Colonic mucosa (tissue), 4 donors: Measurements from ENCODE around the gene BSPRY. TPM values are rescaled to one million over a fixed set of nuclear protein-coding genes. Genes with fewer than 3 reads are reported as not detected.
A peak's percentile ranks its signal among the peaks of the same experiment; 100 is the strongest.

Experiments
- DNase-seq: peaks from one replicate; pipeline ENCODE4 v3.0.0-alpha.2; 2020
- H3K27ac ChIP-seq: fragments of 200-600 bp; one replicate; pipeline ENCODE4 v1.8.0; 2021
- H3K27me3 ChIP-seq: fragments of 200-600 bp; one replicate; pipeline ENCODE4 v1.8.0; 2021
- H3K36me3 ChIP-seq: fragments of 200-600 bp; one replicate; pipeline ENCODE4 v1.8.0; 2021
- H3K4me1 ChIP-seq: fragments of 200-600 bp; one replicate; pipeline ENCODE4 v1.8.0; 2021; ENCODE audit warnings: mild to moderate bottlenecking
- H3K4me3 ChIP-seq: fragments of 200-600 bp; one replicate; pipeline ENCODE4 v1.8.0; 2021
- H3K9ac ChIP-seq, 2 donors: one replicate each; pipeline ENCODE4 v1.7.0; 2013; ENCODE audit warnings: control low read depth in 2 of 2, low read depth in 2 of 2, low read length in 2 of 2
- H3K9me3 ChIP-seq: fragments of 200-600 bp; one replicate; pipeline ENCODE4 v1.8.0; 2021
- intact Hi-C: fragments of 100-400 bp; cut with DNase I; formaldehyde crosslinking; loops from one replicate; pipeline ENCODE4 v1.14.1; 2022
- total RNA-seq, 2 donors: library from RNA; stranded (reverse); fragmentation: NEBNext Ultra II Directional in 1 of 2; extraction: Animal tissue kit (Norgen Biotek cat#: 25700) in 1 of 2; gene quantifications; one replicate each; pipeline ENCODE4 v1.2.1, GENCODE V29; 2021
- TF ChIP-seq, protein P1 (sequence below): fragments of 200-600 bp; IDR thresholded peaks from one replicate; pipeline ENCODE4 v1.8.0; 2022; ENCODE audit warnings: antibody characterized with exemption, mild to moderate bottlenecking
- donor health status: healthy.
- donor health status: DM: no; HTN: no; CAD: no.
- donor health status: DM: no; HTN: no; CAD: no.

The BSPRY gene
- total RNA-seq, 2 donors from 2014 or later: 25.6 to 34.2 TPM

DNA sequence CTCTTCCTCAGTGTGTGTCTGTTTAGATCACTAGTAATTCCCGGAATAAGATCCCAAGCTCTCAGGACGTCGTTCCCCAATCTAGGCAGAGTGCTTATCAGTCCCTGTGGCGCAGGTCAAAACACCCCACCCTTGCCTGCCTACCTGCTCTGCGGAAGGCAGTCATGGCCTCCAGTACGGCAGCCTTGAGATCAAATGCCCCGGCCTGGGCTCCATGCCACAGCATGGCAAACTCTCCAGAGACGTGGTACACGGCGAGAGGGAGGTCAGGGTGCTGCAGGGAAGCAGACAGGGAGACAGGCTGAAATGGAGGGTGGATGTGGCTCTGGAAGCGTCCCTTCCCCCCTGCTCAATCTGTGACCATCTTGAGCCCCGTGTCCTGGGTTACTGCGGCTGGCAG, 39.5 kb downstream of the BSPRY start:
- peak overlapping the region; percentile 85 for H3K27ac ChIP-seq
- peak; percentile 62 for DNase-seq
- H3K9me3 ChIP-seq: no peaks in the 10 kb centered on the region
- TF ChIP-seq, protein P1, sequence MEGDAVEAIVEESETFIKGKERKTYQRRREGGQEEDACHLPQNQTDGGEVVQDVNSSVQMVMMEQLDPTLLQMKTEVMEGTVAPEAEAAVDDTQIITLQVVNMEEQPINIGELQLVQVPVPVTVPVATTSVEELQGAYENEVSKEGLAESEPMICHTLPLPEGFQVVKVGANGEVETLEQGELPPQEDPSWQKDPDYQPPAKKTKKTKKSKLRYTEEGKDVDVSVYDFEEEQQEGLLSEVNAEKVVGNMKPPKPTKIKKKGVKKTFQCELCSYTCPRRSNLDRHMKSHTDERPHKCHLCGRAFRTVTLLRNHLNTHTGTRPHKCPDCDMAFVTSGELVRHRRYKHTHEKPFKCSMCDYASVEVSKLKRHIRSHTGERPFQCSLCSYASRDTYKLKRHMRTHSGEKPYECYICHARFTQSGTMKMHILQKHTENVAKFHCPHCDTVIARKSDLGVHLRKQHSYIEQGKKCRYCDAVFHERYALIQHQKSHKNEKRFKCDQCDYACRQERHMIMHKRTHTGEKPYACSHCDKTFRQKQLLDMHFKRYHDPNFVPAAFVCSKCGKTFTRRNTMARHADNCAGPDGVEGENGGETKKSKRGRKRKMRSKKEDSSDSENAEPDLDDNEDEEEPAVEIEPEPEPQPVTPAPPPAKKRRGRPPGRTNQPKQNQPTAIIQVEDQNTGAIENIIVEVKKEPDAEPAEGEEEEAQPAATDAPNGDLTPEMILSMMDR: no peak
- no peak overlapping the region for H3K4me3 ChIP-seq
- intact Hi-C loops: no loop called here
- H3K9ac ChIP-seq: peak overlapping the region; percentile 8 to 79
- H3K27me3 ChIP-seq: no peaks in the 10 kb centered on the region
- peaks cover 13% of the 10 kb centered on the region for H3K4me1 ChIP-seq
- H3K36me3 ChIP-seq: peaks cover 8% of the 10 kb centered on the region

GRCh38 chr9:113389451-113389850, 40.1 kb downstream of the BSPRY start:
- Histone ChIP-seq H3K27me3 (no peaks in the 10 kb centered on the region), H3K4me3 (no peak overlapping the region), H3K9ac (peak overlapping the region in 1 of 2 donors; percentile 79), H3K9me3 (no peaks in the 10 kb centered on the region), H3K27ac (no peak overlapping the region), H3K4me1 (peaks cover 13% of the 10 kb centered on the region), H3K36me3 (peaks cover 8% of the 10 kb centered on the region)
- intact Hi-C loops: no loop called here
- DNase-seq: no peak
- TF ChIP-seq, protein P1: no peak

GRCh38 chr9:113390192-113390960, 41.0 kb downstream of the BSPRY start:
- no peak overlapping the region for H3K4me3 ChIP-seq
- peaks cover 8% of the 10 kb centered on the region for H3K36me3 ChIP-seq
- TF ChIP-seq, protein P1: no peak
- no peak overlapping the region for H3K9ac ChIP-seq
- intact Hi-C loops: no loop called here
- H3K27ac ChIP-seq: no peak overlapping the region
- no peaks in the 10 kb centered on the region for H3K27me3 ChIP-seq
- H3K4me1 ChIP-seq: peaks cover 13% of the 10 kb centered on the region
- H3K9me3 ChIP-seq: no peaks in the 10 kb centered on the region
- DNase-seq: no peak

GRCh38 chr9:113391917-113392316, 42.6 kb downstream of the BSPRY start:
- H3K27ac ChIP-seq: no peak overlapping the region
- no peak for DNase-seq
- intact Hi-C loops: no loop called here
- no peaks in the 10 kb centered on the region for H3K27me3 ChIP-seq
- H3K4me3 ChIP-seq: no peak overlapping the region
- H3K4me1 ChIP-seq: peaks cover 13% of the 10 kb centered on the region
- TF ChIP-seq, protein P1: no peak
- H3K9ac ChIP-seq: no peak overlapping the region
- H3K9me3 ChIP-seq: no peaks in the 10 kb centered on the region
- H3K36me3 ChIP-seq: peaks cover 8% of the 10 kb centered on the region

DNA sequence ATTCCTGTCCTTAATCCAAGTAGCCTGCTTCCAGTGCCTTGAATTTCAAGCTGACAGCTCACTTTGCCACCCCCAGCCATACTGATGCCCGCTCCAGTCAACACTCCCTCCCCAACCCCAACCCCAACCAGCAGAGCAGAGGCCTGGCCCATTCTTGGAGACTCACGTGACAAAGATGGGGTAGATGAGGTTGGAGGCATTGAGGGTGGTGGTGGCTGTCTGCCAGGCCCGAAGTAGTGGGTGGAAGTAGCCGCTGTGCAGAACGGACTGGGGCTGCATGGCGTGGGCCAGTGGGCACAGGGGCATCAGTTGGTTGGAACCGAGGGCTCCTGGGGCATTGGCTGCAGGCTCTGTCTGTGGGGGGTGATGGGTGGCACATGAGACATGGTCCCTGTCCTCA, 43.9 kb downstream of the BSPRY start:
- no peak for DNase-seq
- TF ChIP-seq, protein P1: no peak
- H3K27me3 ChIP-seq: no peaks in the 10 kb centered on the region
- H3K4me3 ChIP-seq: no peak overlapping the region
- H3K27ac ChIP-seq: no peak overlapping the region
- H3K9ac ChIP-seq: no peak overlapping the region
- intact Hi-C loops: no loop called here
- H3K36me3 ChIP-seq: peaks cover 8% of the 10 kb centered on the region
- no peaks in the 10 kb centered on the region for H3K9me3 ChIP-seq
- peaks cover 11% of the 10 kb centered on the region for H3K4me1 ChIP-seq
